Heart left ventricle (tissue), 13 donors: ENCODE data around the gene AQP3.

Experiments used
- POLR2A ChIP-seq, 2 donors: fragments of 450-650 bp; IDR thresholded peaks; one replicate each; pipeline ENCODE4 v1.6.1; 2017; ENCODE audit warnings: antibody characterized with exemption in 2 of 2, mild to moderate bottlenecking in 2 of 2, moderate library complexity in 2 of 2
- TF ChIP-seq, protein P1 (sequence below), 12 donors: fragments of 200-600 bp; sonication (generic) in 4 of 12; IDR thresholded peaks; one replicate each; pipeline versions ENCODE4 v1.5.0 to v1.8.0; 2018 to 2022; ENCODE audit warnings: antibody characterized with exemption in 12 of 12, mild to moderate bottlenecking in 5 of 12
- donor health status: ischemic (EF 13 %, LVEDD 7.1; RV severe dilation, severe dysfunction).
- donor health status: DM: no; HTN: yes; CAD: no.
- donor health status: DM: no; HTN: no; CAD: no.
- donor health status: ischemic (EF 25% LVEDD 6.9; RV normal size, moderate dysfunction).
- donor health status: ischemic (EF 25% LVEDD 5.7; RV mildly dilated, moderate dysfunction).
- donor health status: ischemic (EF 35%, LVEDD 5.7; RV mildly dilated, moderate dysfunction).
- donor health status: nonischemic (EF 11% LVEDD 7.7; RV severe dilation, severe dysfunction).
- donor health status: DM: yes; HTN: yes; CAD: no.
- donor health status: PGD.
- donor health status: ischemic (EF 29% LVEDD 5.4; RV normal size, mild dysfunction).
- donor health status: nonischemic (EF 23%, LVEDD 6.1; RV moderate dilation, normal function).

- TF ChIP-seq, protein P1, sequence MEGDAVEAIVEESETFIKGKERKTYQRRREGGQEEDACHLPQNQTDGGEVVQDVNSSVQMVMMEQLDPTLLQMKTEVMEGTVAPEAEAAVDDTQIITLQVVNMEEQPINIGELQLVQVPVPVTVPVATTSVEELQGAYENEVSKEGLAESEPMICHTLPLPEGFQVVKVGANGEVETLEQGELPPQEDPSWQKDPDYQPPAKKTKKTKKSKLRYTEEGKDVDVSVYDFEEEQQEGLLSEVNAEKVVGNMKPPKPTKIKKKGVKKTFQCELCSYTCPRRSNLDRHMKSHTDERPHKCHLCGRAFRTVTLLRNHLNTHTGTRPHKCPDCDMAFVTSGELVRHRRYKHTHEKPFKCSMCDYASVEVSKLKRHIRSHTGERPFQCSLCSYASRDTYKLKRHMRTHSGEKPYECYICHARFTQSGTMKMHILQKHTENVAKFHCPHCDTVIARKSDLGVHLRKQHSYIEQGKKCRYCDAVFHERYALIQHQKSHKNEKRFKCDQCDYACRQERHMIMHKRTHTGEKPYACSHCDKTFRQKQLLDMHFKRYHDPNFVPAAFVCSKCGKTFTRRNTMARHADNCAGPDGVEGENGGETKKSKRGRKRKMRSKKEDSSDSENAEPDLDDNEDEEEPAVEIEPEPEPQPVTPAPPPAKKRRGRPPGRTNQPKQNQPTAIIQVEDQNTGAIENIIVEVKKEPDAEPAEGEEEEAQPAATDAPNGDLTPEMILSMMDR (IDR thresholded peaks at IDR 0.05): no peak
- TF ChIP-seq POLR2A (IDR thresholded peaks at IDR 0.05): no peak
Observed at GRCh38 chr9:33442125-33442524, 5.3 kb downstream of the AQP3 start.
